Calu3 (cell line): ENCODE results near the gene NDUFS2. TPM values are rescaled to one million over a fixed set of nuclear protein-coding genes. Genes with fewer than 3 reads are reported as not detected.

Experiments used
- BruUV-seq: library from RNA; stranded (reverse); fragments of 400-500 nt; replicated peaks from 2 replicates; lab custom pipeline; 2021; lab: Mats Ljungman, UMichigan
- CTCF ChIA-PET: fragments of 300-600 bp; sonication (Branson Sonifier 250); formaldehyde crosslinking; loops from one replicate; lab custom pipeline; 2022; ENCODE audit warnings: antibody characterized with exemption; lab: Charles Lee
- DNase-seq: peaks from one replicate; pipeline ENCODE4 v3.0.0; 2022
- H3K27ac Mint-ChIP-seq: one replicate; pipeline ENCODE4 v1.8.0; 2022; ENCODE audit warnings: mixed read lengths; ENCODE audit not compliant: unreplicated experiment
- H3K27me3 Mint-ChIP-seq: one replicate; pipeline ENCODE4 v1.8.0; 2022; ENCODE audit warnings: mixed read lengths; ENCODE audit not compliant: unreplicated experiment
- H3K36me3 Mint-ChIP-seq: one replicate; pipeline ENCODE4 v1.8.0; 2022; ENCODE audit warnings: mild to moderate bottlenecking, moderate library complexity, mixed read lengths; ENCODE audit not compliant: insufficient read depth, unreplicated experiment
- H3K4me1 Mint-ChIP-seq: one replicate; pipeline ENCODE4 v1.8.0; 2022; ENCODE audit warnings: mild to moderate bottlenecking, low read depth, mixed read lengths; ENCODE audit not compliant: unreplicated experiment
- H3K4me3 Mint-ChIP-seq: one replicate; pipeline ENCODE4 v1.8.0; 2022; ENCODE audit warnings: mild to moderate bottlenecking, low read depth, moderate library complexity, mixed read lengths; ENCODE audit not compliant: unreplicated experiment
- H3K9me3 Mint-ChIP-seq: one replicate; pipeline ENCODE4 v1.8.0; 2022; ENCODE audit warnings: low read depth, mixed read lengths; ENCODE audit not compliant: unreplicated experiment
- CTCF ChIP-seq: fragments of 200-600 bp; IDR thresholded peaks from one replicate; pipeline ENCODE4 v1.8.0; 2022; ENCODE audit warnings: antibody characterized with exemption; ENCODE audit not compliant: unreplicated experiment
- intact Hi-C: fragments of 100-400 bp; cut with micrococcal nuclease; formaldehyde crosslinking; loops from one replicate; pipeline ENCODE4 v1.10.0; 2022; ENCODE audit not compliant: unreplicated experiment
- total RNA-seq: library from RNA; stranded (reverse); gene quantifications from 2 replicates; pipeline ENCODE4 v1.2.3, GENCODE V29; 2022

Gene NDUFS2
- total RNA-seq, 1 experiment from 2014 or later: 91.3 TPM

DNA sequence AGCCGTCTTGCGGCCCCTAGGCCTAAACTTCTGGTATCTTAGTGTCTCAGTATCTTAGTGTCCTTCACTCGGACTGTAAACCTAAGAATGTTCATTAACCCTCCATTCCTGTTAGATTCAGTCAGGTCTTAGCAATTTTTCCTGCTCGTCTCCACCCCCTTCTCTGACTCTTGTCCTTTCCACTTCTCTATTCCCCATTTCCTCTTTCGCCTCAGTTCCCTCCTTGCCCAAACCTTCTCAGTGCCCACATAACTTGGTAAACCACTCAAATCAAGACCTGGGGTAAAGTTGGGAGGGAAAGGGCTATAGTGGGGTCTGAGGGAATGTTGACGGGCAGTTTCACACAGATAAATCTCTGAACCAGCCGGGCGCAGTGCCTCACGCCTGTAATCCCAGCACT is 12.2 kb downstream of the NDUFS2 start:
- Mint-ChIP-seq H3K9me3 (no peaks in the 10 kb centered on the region), H3K36me3 (peaks cover 57% of the 10 kb centered on the region), H3K4me3 (no peak overlapping the region), H3K4me1 (peaks cover 19% of the 10 kb centered on the region), H3K27me3 (peaks cover 21% of the 10 kb centered on the region), H3K27ac (no peak overlapping the region)
- CTCF ChIA-PET: no interaction called here
- BruUV-seq: no TSS peak
- no peak for DNase-seq
- TF ChIP-seq CTCF: no peak
- intact Hi-C loops: no loop called here

DNA sequence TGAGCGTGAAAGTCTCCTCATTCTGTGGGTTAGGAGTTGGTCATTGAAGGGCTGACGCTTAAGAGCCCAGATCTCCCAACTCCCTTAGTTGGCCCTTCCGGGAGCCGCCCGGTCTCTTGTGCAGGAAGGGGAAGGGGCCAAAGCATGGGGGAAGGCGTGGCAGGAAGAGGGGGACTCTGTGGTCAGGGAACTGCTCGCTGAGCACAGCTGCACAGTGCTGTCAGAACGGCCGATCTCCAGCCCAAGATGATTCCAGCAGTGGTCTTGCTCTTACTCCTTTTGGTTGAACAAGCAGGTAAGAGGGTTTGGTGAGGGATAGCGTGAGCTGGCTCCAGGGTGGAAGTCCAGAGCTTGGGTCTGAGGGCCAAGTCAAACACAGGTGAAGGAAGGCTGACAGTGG is 12.9 kb downstream of the NDUFS2 start, which contains the start of gene FCER1G:
TSS of gene FCER1G (plus strand) at position 220 of the 400 bp plus-strand sequence. CDS start at position 247, 27 bp downstream.
- no peak for TF ChIP-seq CTCF
- H3K27me3 Mint-ChIP-seq: peaks cover 26% of the 10 kb centered on the region
- H3K36me3 Mint-ChIP-seq: peaks cover 50% of the 10 kb centered on the region
- H3K27ac Mint-ChIP-seq: no peak within 1 kb of the TSS
- H3K4me1 Mint-ChIP-seq: peaks cover 12% of the 10 kb centered on the region
- CTCF ChIA-PET: no interaction called here
- H3K4me3 Mint-ChIP-seq: no peak within 1 kb of the TSS
- no peaks in the 10 kb centered on the region for H3K9me3 Mint-ChIP-seq
- intact Hi-C loops: no loop called here
- DNase-seq: no peak
- BruUV-seq: no TSS peak

DNA sequence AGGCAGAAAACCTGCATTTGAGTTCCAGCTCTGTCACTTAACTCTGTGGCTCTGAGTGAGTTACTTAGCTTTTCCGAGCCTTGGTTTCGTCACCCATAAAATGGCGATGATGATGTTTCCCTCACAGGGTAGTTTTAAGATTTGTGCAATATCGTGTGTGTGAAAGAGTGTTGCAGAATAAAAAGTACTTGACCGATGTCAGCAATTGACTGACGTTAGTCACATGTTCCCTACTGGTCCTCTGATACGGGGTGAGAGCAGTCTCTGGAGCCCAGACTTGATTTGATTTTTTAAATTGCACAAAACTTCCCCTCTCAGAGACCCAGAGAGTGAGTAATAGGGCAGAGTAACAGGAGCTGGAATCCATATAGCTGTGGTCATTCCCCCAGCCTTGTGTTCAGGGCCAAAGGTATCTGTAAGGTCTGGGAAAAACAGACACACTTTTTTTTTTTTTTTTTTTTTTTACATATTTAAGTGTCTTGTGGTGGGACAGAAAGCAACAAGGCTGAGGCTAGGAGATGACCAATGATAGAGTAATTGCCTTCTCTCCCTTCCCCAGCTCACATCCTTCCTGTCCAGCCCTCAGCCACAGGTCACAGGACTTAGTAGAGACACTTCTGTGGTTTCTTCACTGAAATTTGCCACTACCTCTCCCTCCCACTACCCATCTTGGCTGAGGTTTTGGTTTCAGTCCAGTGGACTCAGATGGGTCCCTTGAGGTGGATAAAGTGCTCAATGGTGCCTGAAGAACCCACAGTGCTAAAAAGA is 15.0 kb downstream of the NDUFS2 start:
- Mint-ChIP-seq H3K4me3 (no peak overlapping the region), H3K27ac (no peak overlapping the region), H3K36me3 (peaks cover 32% of the 10 kb centered on the region), H3K27me3 (peaks cover 32% of the 10 kb centered on the region), H3K4me1 (peaks cover 9% of the 10 kb centered on the region), H3K9me3 (no peaks in the 10 kb centered on the region)
- no TSS peak for BruUV-seq
- no peak for DNase-seq
- TF ChIP-seq CTCF: no peak
- intact Hi-C loops: no loop called here
- CTCF ChIA-PET: interaction anchor here (0.7 to 1.0 kb wide), 2 partner anchors 15 to 157 kb away, joined by 5 to 6 read pairs; partner anchors contain the start of gene NDUFS2

GRCh38 chr1:161217831-161218230 is 15.7 kb downstream of the NDUFS2 start:
- Mint-ChIP-seq H3K4me3 (no peak overlapping the region), H3K4me1 (peaks cover 9% of the 10 kb centered on the region), H3K27me3 (peaks cover 39% of the 10 kb centered on the region), H3K27ac (no peak overlapping the region), H3K9me3 (no peaks in the 10 kb centered on the region), H3K36me3 (peaks cover 26% of the 10 kb centered on the region)
- intact Hi-C loops: no loop called here
- DNase-seq: no peak
- CTCF ChIA-PET: no interaction called here
- no TSS peak for BruUV-seq
- TF ChIP-seq CTCF: no peak
